Immature natural killer cell (primary cell): Measurements from ENCODE around the gene TTC23. TPM values are rescaled to one million over a fixed set of nuclear protein-coding genes. Genes with fewer than 3 reads are reported as not detected.
A peak's percentile ranks its signal among the peaks of the same experiment; 100 is the strongest.

ENCODE experiments used
- DNase-seq, 3 donors: peaks; one replicate each; pipeline ENCODE4 v3.0.0; 2022; ENCODE audit warnings: mixed read lengths in 1 of 3
- H3K27ac Mint-ChIP-seq, 6 donors: one replicate each; pipeline ENCODE4 v1.8.0; 2020; ENCODE audit warnings: mixed read lengths in 6 of 6, mild to moderate bottlenecking in 5 of 6, inconsistent platforms in 4 of 6, moderate library complexity in 3 of 6
- H3K27me3 Mint-ChIP-seq, 3 donors: one replicate each; pipeline ENCODE4 v1.8.0; 2020 to 2021; ENCODE audit warnings: low read depth in 3 of 3, mild to moderate bottlenecking in 3 of 3, mixed read lengths in 3 of 3, moderate library complexity in 3 of 3, inconsistent platforms in 1 of 3
- H3K36me3 Mint-ChIP-seq, 3 donors: one replicate each; pipeline ENCODE4 v1.8.0; 2020; ENCODE audit warnings: mixed read lengths in 3 of 3, inconsistent platforms in 2 of 3, mild to moderate bottlenecking in 2 of 3
- H3K4me1 Mint-ChIP-seq, 2 donors: one replicate each; pipeline ENCODE4 v1.8.0; 2020; ENCODE audit warnings: inconsistent platforms in 2 of 2, mild to moderate bottlenecking in 2 of 2, mixed read lengths in 2 of 2, moderate library complexity in 1 of 2
- H3K4me3 Mint-ChIP-seq, 5 donors: one replicate each; pipeline ENCODE4 v1.8.0; 2020; ENCODE audit warnings: mild to moderate bottlenecking in 5 of 5, mixed read lengths in 5 of 5, inconsistent platforms in 3 of 5, moderate library complexity in 3 of 5
- H3K9me3 Mint-ChIP-seq, 6 donors: one replicate each; pipeline ENCODE4 v1.8.0; 2020; ENCODE audit warnings: mild to moderate bottlenecking in 6 of 6, mixed read lengths in 6 of 6, inconsistent platforms in 4 of 6, moderate library complexity in 3 of 6
- polyA plus RNA-seq, 3 donors: library from polyadenylated mRNA; unstranded; fragments of 300-500 nt; fragmentation: Illumina TruSeq; gene quantifications; one replicate each; pipeline ENCODE4 v1.2.3, GENCODE V29; 2021

The TTC23 gene
- under 1 TPM in 2 of 3 donors, not detected in 1; 0.21 to 0.25 TPM for polyA plus RNA-seq

GRCh38 chr15:99249270-99249841 is at the start of gene TTC23:
Gene TTC23 (minus strand): TSS chr15:99249581. CDS start chr15:99228712, 20,869 bp downstream.
- peaks cover 0 to 3% (median 0%) of the 10 kb centered on the region in 3 donors for H3K36me3 Mint-ChIP-seq
- peaks cover 17 to 23% of the 10 kb centered on the region in 2 donors for H3K4me1 Mint-ChIP-seq
- no peak for DNase-seq
- peak within 1 kb of the TSS in 1 of 6 donors; percentile 89 for H3K27ac Mint-ChIP-seq
- peaks cover 0 to 5% (median 0%) of the 10 kb centered on the region in 6 donors for H3K9me3 Mint-ChIP-seq
- peak within 1 kb of the TSS in 3 of 5 donors; percentile 92 to 96 (median 92) for H3K4me3 Mint-ChIP-seq
- peaks cover 2 to 6% (median 4%) of the 10 kb centered on the region in 3 donors for H3K27me3 Mint-ChIP-seq

- H3K27ac Mint-ChIP-seq: no peak overlapping the region
- peaks cover 19 to 35% (median 29%) of the 10 kb centered on the region in 3 donors for H3K36me3 Mint-ChIP-seq
- H3K4me3 Mint-ChIP-seq: no peak overlapping the region
- no peaks in the 10 kb centered on the region for H3K4me1 Mint-ChIP-seq
- no peak for DNase-seq
- H3K9me3 Mint-ChIP-seq: no peaks in the 10 kb centered on the region
- no peaks in the 10 kb centered on the region for H3K27me3 Mint-ChIP-seq
Measured at GRCh38 chr15:99296386-99296785, 47.0 kb upstream of the TTC23 start.

GRCh38 chr15:99295840-99296239 is 46.5 kb upstream of the TTC23 start:
- no peaks in the 10 kb centered on the region for H3K9me3 Mint-ChIP-seq
- H3K4me1 Mint-ChIP-seq: no peaks in the 10 kb centered on the region
- no peak for DNase-seq
- H3K27ac Mint-ChIP-seq: no peak overlapping the region
- no peak overlapping the region for H3K4me3 Mint-ChIP-seq
- no peaks in the 10 kb centered on the region for H3K27me3 Mint-ChIP-seq
- H3K36me3 Mint-ChIP-seq: peaks cover 23 to 35% (median 34%) of the 10 kb centered on the region in 3 donors

DNA sequence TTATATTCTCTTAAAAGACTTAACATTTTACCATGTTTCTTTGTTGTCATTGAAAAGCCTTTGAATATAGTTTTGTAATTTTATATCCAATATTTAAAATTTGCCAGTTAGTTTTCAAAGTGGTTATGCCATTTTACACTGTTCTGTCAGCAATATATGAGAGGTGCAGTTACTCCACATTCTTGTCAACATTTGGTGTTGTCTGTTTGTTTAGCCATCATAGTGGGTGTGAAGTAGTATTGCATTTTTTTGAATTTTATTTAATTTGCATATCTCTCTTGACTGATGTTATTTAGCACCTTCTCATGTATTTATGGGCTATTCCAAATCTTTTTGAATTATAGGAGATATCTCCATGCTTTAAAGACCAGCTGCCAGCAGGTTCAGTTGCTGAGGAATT is 42.3 kb upstream of the TTC23 start:
- Mint-ChIP-seq H3K36me3 (peaks cover 23 to 38% (median 38%) of the 10 kb centered on the region in 3 donors), H3K27ac (no peak overlapping the region), H3K4me1 (no peaks in the 10 kb centered on the region), H3K4me3 (no peak overlapping the region), H3K27me3 (no peaks in the 10 kb centered on the region), H3K9me3 (no peaks in the 10 kb centered on the region)
- DNase-seq: no peak

DNA sequence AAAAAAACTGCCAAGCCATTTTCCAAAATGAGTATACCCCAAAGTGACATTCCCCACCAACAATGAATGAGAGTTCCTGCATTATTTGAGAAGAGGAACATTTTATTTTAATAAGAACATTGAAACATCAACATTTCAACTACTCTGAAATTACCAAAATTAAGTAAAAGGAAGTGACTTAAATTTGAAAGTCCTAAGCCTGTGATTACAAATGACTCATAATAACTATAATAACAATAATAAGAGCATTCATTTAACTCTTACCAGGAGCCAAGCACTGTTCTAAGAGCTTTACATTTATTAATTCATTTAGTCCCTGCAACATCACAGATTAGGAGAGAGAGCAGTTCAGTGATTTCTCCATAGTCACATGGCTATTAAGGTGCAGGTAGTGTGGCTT is 34.3 kb upstream of the TTC23 start:
- peaks cover 10 to 17% (median 13%) of the 10 kb centered on the region in 3 donors for H3K36me3 Mint-ChIP-seq
- no peak overlapping the region for H3K27ac Mint-ChIP-seq
- no peak for DNase-seq
- peaks cover 0 to 2% (median 0%) of the 10 kb centered on the region in 3 donors for H3K27me3 Mint-ChIP-seq
- peaks cover 13 to 21% of the 10 kb centered on the region in 2 donors for H3K4me1 Mint-ChIP-seq
- H3K9me3 Mint-ChIP-seq: no peaks in the 10 kb centered on the region
- no peak overlapping the region for H3K4me3 Mint-ChIP-seq

GRCh38 chr15:99282586-99282985 is 33.2 kb upstream of the TTC23 start:
- H3K36me3 Mint-ChIP-seq: peaks cover 9 to 15% (median 10%) of the 10 kb centered on the region in 3 donors
- no peak overlapping the region for H3K4me3 Mint-ChIP-seq
- peaks cover 0 to 2% (median 0%) of the 10 kb centered on the region in 3 donors for H3K27me3 Mint-ChIP-seq
- no peak for DNase-seq
- peaks cover 13 to 21% of the 10 kb centered on the region in 2 donors for H3K4me1 Mint-ChIP-seq
- no peaks in the 10 kb centered on the region for H3K9me3 Mint-ChIP-seq
- no peak overlapping the region for H3K27ac Mint-ChIP-seq

GRCh38 chr15:99282121-99282520 is 32.7 kb upstream of the TTC23 start:
- Mint-ChIP-seq H3K27me3 (peaks cover 0 to 2% (median 0%) of the 10 kb centered on the region in 3 donors), H3K4me1 (peaks cover 13 to 21% of the 10 kb centered on the region in 2 donors), H3K36me3 (peaks cover 9 to 15% (median 10%) of the 10 kb centered on the region in 3 donors), H3K27ac (no peak overlapping the region), H3K9me3 (no peaks in the 10 kb centered on the region), H3K4me3 (no peak overlapping the region)
- DNase-seq: no peak

DNA sequence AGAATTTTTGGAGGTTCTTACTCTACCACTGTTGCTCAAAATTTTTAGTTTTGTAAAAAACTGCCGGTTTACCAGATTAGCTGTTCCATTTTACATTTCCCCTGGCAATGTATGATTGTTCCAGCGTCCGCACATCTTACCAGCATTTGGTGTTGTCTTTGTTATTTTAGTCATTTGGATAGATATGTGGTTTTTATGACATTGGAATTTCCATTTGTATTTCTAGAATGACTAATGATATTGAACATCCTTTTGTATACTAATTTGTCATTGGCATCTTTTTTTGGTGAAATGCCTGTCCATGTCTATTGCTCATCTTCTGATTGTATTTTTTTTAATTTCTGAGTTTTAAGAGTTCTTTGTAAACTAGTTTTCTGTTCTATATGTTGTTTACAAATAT is 30.4 kb upstream of the TTC23 start:
- peaks cover 13 to 21% of the 10 kb centered on the region in 2 donors for H3K4me1 Mint-ChIP-seq
- H3K9me3 Mint-ChIP-seq: no peaks in the 10 kb centered on the region
- H3K4me3 Mint-ChIP-seq: peak overlapping the region in 2 of 5 donors; percentile 4 to 14
- DNase-seq: no peak
- H3K36me3 Mint-ChIP-seq: peaks cover 4 to 13% (median 8%) of the 10 kb centered on the region in 3 donors
- H3K27me3 Mint-ChIP-seq: peaks cover 0 to 2% (median 0%) of the 10 kb centered on the region in 3 donors
- H3K27ac Mint-ChIP-seq: peak overlapping the region in 1 of 6 donors; percentile 28

GRCh38 chr15:99279290-99279689 is 29.9 kb upstream of the TTC23 start:
- peak overlapping the region in 1 of 6 donors; percentile 19 for H3K27ac Mint-ChIP-seq
- peaks cover 0 to 9% (median 8%) of the 10 kb centered on the region in 3 donors for H3K36me3 Mint-ChIP-seq
- H3K9me3 Mint-ChIP-seq: no peaks in the 10 kb centered on the region
- H3K4me3 Mint-ChIP-seq: no peak overlapping the region
- H3K4me1 Mint-ChIP-seq: peaks cover 13 to 21% of the 10 kb centered on the region in 2 donors
- H3K27me3 Mint-ChIP-seq: peaks cover 0 to 2% (median 0%) of the 10 kb centered on the region in 3 donors
- peak in 1 of 3 donors; percentile 1 for DNase-seq

DNA sequence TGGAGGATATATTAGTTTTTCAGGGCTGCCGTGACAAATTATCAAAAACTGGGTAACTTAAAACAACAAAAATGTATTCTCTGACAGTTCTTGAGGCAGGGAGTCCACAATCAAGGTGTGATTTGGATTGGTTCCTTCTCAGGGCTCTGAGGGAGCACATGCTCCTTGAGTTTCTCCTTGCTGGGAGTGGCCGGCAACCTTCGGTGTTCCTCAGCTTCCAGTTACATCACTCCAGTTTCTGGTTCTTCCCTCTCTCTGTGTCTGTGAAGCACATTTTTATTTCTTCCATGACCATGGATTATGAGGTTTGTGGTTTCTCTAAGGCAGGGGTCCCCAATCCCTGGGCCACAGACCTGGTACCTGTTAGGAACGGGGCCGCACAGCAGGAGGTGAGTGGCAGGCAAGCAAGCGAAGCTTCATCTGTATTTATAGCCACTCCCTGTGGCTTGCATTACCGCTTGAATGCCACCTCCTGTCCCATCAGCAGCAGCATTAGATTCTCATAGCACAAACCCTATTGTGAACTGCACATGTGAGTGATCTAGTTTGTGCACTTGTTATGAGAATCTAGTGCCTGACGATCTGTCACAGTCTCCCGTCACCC is 26.2 kb upstream of the TTC23 start:
- H3K4me1 Mint-ChIP-seq: peaks cover 13 to 18% of the 10 kb centered on the region in 2 donors
- no peak overlapping the region for H3K27ac Mint-ChIP-seq
- no peaks in the 10 kb centered on the region for H3K9me3 Mint-ChIP-seq
- DNase-seq: no peak
- H3K27me3 Mint-ChIP-seq: peaks cover 0 to 2% (median 0%) of the 10 kb centered on the region in 3 donors
- H3K36me3 Mint-ChIP-seq: peaks cover 0 to 9% (median 8%) of the 10 kb centered on the region in 3 donors
- H3K4me3 Mint-ChIP-seq: no peak overlapping the region

DNA sequence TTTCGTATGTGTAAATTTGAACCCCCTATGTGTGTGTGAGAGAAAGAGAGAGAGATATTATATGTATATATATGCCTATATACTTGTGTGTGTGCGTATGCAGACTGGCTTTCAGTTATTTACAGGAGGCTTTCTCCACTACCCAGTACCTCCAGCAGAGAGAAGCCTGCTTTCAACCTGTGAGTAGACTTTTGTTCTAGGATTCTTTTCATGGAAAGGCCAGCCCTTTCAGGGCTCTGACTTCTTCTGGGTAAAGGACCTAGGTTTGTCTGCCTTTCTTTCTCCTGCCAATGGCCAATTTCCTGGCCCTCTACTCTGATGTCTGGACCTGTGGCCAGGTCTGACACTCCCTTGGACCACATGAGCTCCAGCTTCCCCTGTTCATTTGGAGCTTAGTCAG is 25.7 kb upstream of the TTC23 start:
- Mint-ChIP-seq H3K9me3 (no peaks in the 10 kb centered on the region), H3K4me3 (no peak overlapping the region), H3K27ac (no peak overlapping the region), H3K4me1 (peaks cover 12% of the 10 kb centered on the region in 2 donors), H3K36me3 (peaks cover 0 to 9% (median 8%) of the 10 kb centered on the region in 3 donors), H3K27me3 (peaks cover 0 to 2% (median 0%) of the 10 kb centered on the region in 3 donors)
- DNase-seq: no peak

DNA sequence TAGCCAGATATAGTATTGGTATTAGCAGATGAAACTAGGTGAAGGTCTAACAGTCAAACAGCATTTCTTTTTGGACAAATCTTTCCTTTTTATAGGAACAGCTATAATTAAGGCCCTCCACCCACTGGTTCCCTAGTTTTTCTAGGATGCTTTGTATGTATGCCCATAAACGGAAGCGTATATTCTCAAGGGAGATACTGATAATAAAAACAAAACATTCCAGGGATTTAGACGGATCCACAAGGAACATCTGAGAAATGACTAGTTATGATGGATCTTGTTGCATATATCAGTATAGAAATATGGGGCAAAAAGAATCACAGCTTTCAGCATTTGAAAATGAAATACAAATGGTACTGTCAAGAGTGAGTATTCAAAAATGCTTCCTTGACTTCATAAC is 24.4 kb upstream of the TTC23 start:
- DNase-seq: no peak
- no peaks in the 10 kb centered on the region for H3K27me3 Mint-ChIP-seq
- no peak overlapping the region for H3K27ac Mint-ChIP-seq
- no peaks in the 10 kb centered on the region for H3K9me3 Mint-ChIP-seq
- H3K4me3 Mint-ChIP-seq: no peak overlapping the region
- H3K36me3 Mint-ChIP-seq: peaks cover 0 to 4% (median 2%) of the 10 kb centered on the region in 3 donors
- H3K4me1 Mint-ChIP-seq: no peaks in the 10 kb centered on the region

DNA sequence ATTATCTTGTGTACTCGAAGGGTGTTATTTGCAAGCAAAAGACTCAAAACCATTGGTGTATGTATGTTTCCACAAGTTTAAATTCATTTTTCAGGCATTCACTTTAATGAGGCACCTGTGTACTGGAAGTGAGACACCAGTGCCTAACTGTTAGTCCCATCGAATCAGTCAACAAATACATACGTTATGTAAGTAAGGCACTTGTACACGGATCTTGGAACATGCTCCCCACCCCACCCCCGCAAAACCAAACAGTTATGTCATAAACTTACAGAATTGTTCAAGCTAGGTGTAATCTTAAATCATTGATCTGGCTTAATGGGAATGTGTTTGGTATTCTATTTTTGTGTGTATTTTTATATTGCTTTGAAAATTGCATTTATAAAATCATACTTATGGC is 19.1 kb upstream of the TTC23 start:
- no peak for DNase-seq
- Mint-ChIP-seq H3K27me3 (peaks cover 0 to 3% (median 0%) of the 10 kb centered on the region in 3 donors), H3K4me3 (no peak overlapping the region), H3K9me3 (no peaks in the 10 kb centered on the region), H3K36me3 (peaks cover 0 to 7% (median 0%) of the 10 kb centered on the region in 3 donors), H3K4me1 (no peaks in the 10 kb centered on the region), H3K27ac (no peak overlapping the region)

GRCh38 chr15:99267957-99268356 is 18.6 kb upstream of the TTC23 start:
- DNase-seq: no peak
- Mint-ChIP-seq H3K4me3 (no peak overlapping the region), H3K36me3 (peaks cover 0 to 9% (median 0%) of the 10 kb centered on the region in 3 donors), H3K27me3 (peaks cover 0 to 3% (median 0%) of the 10 kb centered on the region in 3 donors), H3K27ac (no peak overlapping the region), H3K4me1 (no peaks in the 10 kb centered on the region), H3K9me3 (no peaks in the 10 kb centered on the region)
